HepG2 (cell line): ENCODE results near the gene MCF2L. TPM values are rescaled to one million over a fixed set of nuclear protein-coding genes. Genes with fewer than 3 reads are reported as not detected.

Experiments
- ATAC-seq: fragments of 200-7000 bp; cut with Tn5 transposase; 3 replicates; pipeline ENCODE4 v1.9.1; 2020; ENCODE audit warnings: mild to moderate bottlenecking, moderate library complexity
- BruUV-seq: library from RNA; stranded (reverse); fragments of 400-500 nt; replicated peaks from 2 replicates; lab custom pipeline; 2021; lab: Mats Ljungman, UMichigan
- CTCF ChIA-PET: fragments of 300-600 bp; formaldehyde crosslinking; extraction: SDS; loops from one replicate; lab custom pipeline; 2021; ENCODE audit warnings: low total read pairs, inconsistent platforms, low intra/inter-chr PET ratio; lab: Yijun Ruan, JAX
- POLR2A ChIA-PET: fragments of 350-600 bp; sonication (Branson Sonifier 250); formaldehyde crosslinking; loops from one replicate; lab custom pipeline; 2020; ENCODE audit warnings: antibody characterized with exemption, inconsistent platforms; lab: Yijun Ruan, JAX
- DNase-seq: peaks from one replicate; pipeline ENCODE4 v3.0.0-alpha.2; 2015; ENCODE audit warnings: low spot score
- FAIRE-seq: peaks from 3 replicates; lab custom pipeline; 2011; peaks lifted over from hg19 to GRCh38; lab: Jason Lieb, UNC
- H2AFZ ChIP-seq: one replicate; pipeline ENCODE4 v1.6.1; 2011; ENCODE audit warnings: low read length, inconsistent platforms
- H3K27ac ChIP-seq: fragments of 300-600 bp; 3 replicates; pipeline ENCODE4 v1.8.0; 2011; ENCODE audit warnings: mixed run types, mild to moderate bottlenecking, mixed read lengths, low read length, inconsistent platforms; ENCODE audit not compliant: insufficient read depth; ENCODE audit errors: extremely low read length
- H3K27me3 ChIP-seq, 2 experiments: fragments of 200-600 bp in 1 of 2; 2 replicates in 1 of 2; 3 replicates in 1 of 2; pipeline versions ENCODE4 v1.6.0 to v1.8.0; 2011; ENCODE audit warnings: low read length in 2 of 2, mild to moderate bottlenecking in 2 of 2, moderate library complexity in 2 of 2, inconsistent platforms in 1 of 2; ENCODE audit not compliant: insufficient read depth in 2 of 2, control insufficient read depth in 1 of 2
- H3K36me3 ChIP-seq, 2 experiments: fragments of 200-600 bp in 1 of 2; replicated peaks in 1 of 2; 2 replicates in 1 of 2; 3 replicates in 1 of 2; pipeline versions ENCODE4 v1.5.1 to v1.8.0; 2011; ENCODE audit warnings: low read length in 2 of 2, inconsistent platforms in 1 of 2; ENCODE audit not compliant: insufficient read depth in 2 of 2, control insufficient read depth in 1 of 2
- H3K4me1 ChIP-seq: 2 replicates; pipeline ENCODE4 v1.5.1; 2012; ENCODE audit warnings: low read length, inconsistent platforms; ENCODE audit not compliant: insufficient read depth
- H3K4me2 ChIP-seq: 2 replicates; pipeline ENCODE4 v1.6.0; 2011; ENCODE audit warnings: low read depth, low read length, inconsistent platforms
- H3K4me3 ChIP-seq, 3 experiments: fragments of 200-600 bp in 1 of 3; sonication (generic), shearing (Covaris generic) in 1 of 3; replicated peaks in 1 of 3; 2 replicates each; pipeline ENCODE4 v1.5.1; 2011 to 2016; ENCODE audit warnings: low read length in 3 of 3, inconsistent platforms in 2 of 3, low read depth in 2 of 3, mild to moderate bottlenecking in 2 of 3, control low read depth in 1 of 3, mixed read lengths in 1 of 3; ENCODE audit not compliant: insufficient read depth in 1 of 3
- H3K79me2 ChIP-seq: one replicate; pipeline ENCODE4 v1.6.1; 2011; ENCODE audit warnings: low read length, inconsistent platforms; ENCODE audit not compliant: insufficient read depth
- H3K9ac ChIP-seq: 2 replicates; pipeline ENCODE4 v1.6.0; 2011; ENCODE audit warnings: mild to moderate bottlenecking, low read depth, low read length, inconsistent platforms; ENCODE audit not compliant: insufficient read depth
- H3K9me3 ChIP-seq: 2 replicates; pipeline ENCODE4 v1.5.1; 2012; ENCODE audit warnings: mild to moderate bottlenecking, low read length
- H4K20me1 ChIP-seq: 2 replicates; pipeline ENCODE4 v1.6.0; 2011; ENCODE audit warnings: inconsistent platforms, mild to moderate bottlenecking, low read length, moderate library complexity; ENCODE audit not compliant: insufficient read depth
- AGO1 ChIP-seq: fragments of 200-400 bp; formaldehyde crosslinking; IDR thresholded peaks from 2 replicates; pipeline ENCODE4 v1.6.1; 2017; ENCODE audit warnings: mild to moderate bottlenecking, low read depth, low read length, moderate library complexity; ENCODE audit not compliant: poor library complexity, severe bottlenecking
- CBX1 ChIP-seq: IDR thresholded peaks from one replicate; pipeline ENCODE4 v1.6.1; 2016; ENCODE audit warnings: antibody characterized with exemption, low read depth
- CEBPB ChIP-seq: IDR thresholded peaks from 2 replicates; pipeline ENCODE4 v1.6.1; 2011; ENCODE audit warnings: low read depth, low read length, improper control_type of control experiment, borderline replicate concordance
- DMAP1 ChIP-seq: IDR thresholded peaks from 2 replicates; pipeline ENCODE4 v1.6.1; 2016
- GABPA ChIP-seq, 2 experiments: IDR thresholded peaks; 2 replicates each; pipeline ENCODE4 v1.6.1; 2011 to 2016; ENCODE audit warnings: low read depth in 2 of 2, low read length in 1 of 2, missing biosample characterization in 1 of 2, missing genetic modification characterization in 1 of 2
- LCORL ChIP-seq, 2 experiments: fragments of 450-650 bp in 1 of 2; sonication (generic) in 1 of 2; formaldehyde crosslinking in 1 of 2; IDR thresholded peaks; 2 replicates each; pipeline versions ENCODE4 v1.5.0 to v1.6.1; 2017 to 2020; ENCODE audit warnings: antibody characterized with exemption in 1 of 2, missing genetic modification reagents in 1 of 2
- NFAT5 ChIP-seq: sonication (generic); formaldehyde crosslinking; IDR thresholded peaks from 2 replicates; pipeline ENCODE4 v1.4.0; 2020; ENCODE audit warnings: missing genetic modification reagents
- RARA ChIP-seq: IDR thresholded peaks from 2 replicates; pipeline ENCODE4 v1.6.1; 2016; ENCODE audit warnings: missing genetic modification reagents, missing compliant biosample characterization
- RBM39 ChIP-seq: fragments of 200-400 bp; formaldehyde crosslinking; IDR thresholded peaks from one replicate; pipeline ENCODE4 v1.6.1; 2018; ENCODE audit warnings: antibody characterized with exemption, mild to moderate bottlenecking, low read depth, low read length; ENCODE audit not compliant: poor library complexity, severe bottlenecking
- SETDB1 ChIP-seq: sonication (generic); formaldehyde crosslinking; IDR thresholded peaks from 2 replicates; pipeline ENCODE4 v1.5.1; 2020; ENCODE audit warnings: missing genetic modification reagents, mild to moderate bottlenecking, borderline replicate concordance
- TCF7L2 ChIP-seq: IDR thresholded peaks from 2 replicates; pipeline ENCODE4 v1.6.1; 2011; ENCODE audit warnings: mild to moderate bottlenecking, low read depth, low read length, moderate library complexity
- TGIF2 ChIP-seq: IDR thresholded peaks from 2 replicates; pipeline ENCODE4 v1.6.1; 2016; ENCODE audit warnings: control low read depth, missing compliant biosample characterization
- ZFP36L1 ChIP-seq: sonication (generic); formaldehyde crosslinking; IDR thresholded peaks from 2 replicates; pipeline ENCODE4 v1.8.0; 2022; ENCODE audit warnings: mild to moderate bottlenecking, missing genetic modification reagents, moderate library complexity
- ZNF256 ChIP-seq: sonication (generic); formaldehyde crosslinking; conservative IDR thresholded peaks from 2 replicates; pipeline ENCODE4 v1.4.0; 2020; ENCODE audit warnings: missing genetic modification reagents
- ZNF326 ChIP-seq: sonication (generic); formaldehyde crosslinking; IDR thresholded peaks from 2 replicates; pipeline ENCODE4 v1.4.0; 2020; ENCODE audit warnings: missing genetic modification reagents, borderline replicate concordance
- ZNF354B ChIP-seq: sonication (generic); formaldehyde crosslinking; IDR thresholded peaks from 2 replicates; pipeline ENCODE4 v1.8.0; 2022; ENCODE audit warnings: mild to moderate bottlenecking, missing genetic modification reagents
- ZNF781 ChIP-seq: sonication (generic); formaldehyde crosslinking; IDR thresholded peaks from 2 replicates; pipeline ENCODE4 v1.5.1; 2020; ENCODE audit warnings: borderline replicate concordance, mild to moderate bottlenecking, missing genetic modification reagents; ENCODE audit errors: not compliant biosample characterization
- ZNF83 ChIP-seq: sonication (generic); formaldehyde crosslinking; IDR thresholded peaks from 2 replicates; pipeline ENCODE4 v1.4.0; 2020; ENCODE audit warnings: missing genetic modification reagents, mild to moderate bottlenecking, borderline replicate concordance
- ZSCAN22 ChIP-seq: sonication (generic); formaldehyde crosslinking; IDR thresholded peaks from 2 replicates; pipeline ENCODE4 v1.4.0; 2020; ENCODE audit warnings: mild to moderate bottlenecking, missing genetic modification reagents
- WGBS: methylation state at CpG from one replicate; pipeline ENCODE4 v1.1.6; 2017; ENCODE audit warnings: low lambda C conversion rate; 5-methylcytosine and 5-hydroxymethylcytosine counted together
- in situ Hi-C: cut with HindIII; loops from 2 replicates; pipeline ENCODE4 v1.10.0; 2017; ENCODE audit warnings: low pct_unique_long_range_greater_than_20kb; ENCODE audit not compliant: extremely low pct_ligation_motif_present
- intact Hi-C: fragments of 100-400 bp; cut with micrococcal nuclease; formaldehyde crosslinking; loops from one replicate; pipeline ENCODE4 v1.10.0; 2022; ENCODE audit not compliant: unreplicated experiment
- polyA plus RNA-seq, 8 experiments: library from polyadenylated mRNA; depleted of rRNA in 3 of 8; stranded (reverse) in 7 of 8; unstranded in 1 of 8; fragments of >200 nt; fragmentation: Illumina TruSeq in 4 of 8; extraction: Trizol in 4 of 8; gene quantifications; 2 replicates each; pipeline versions ENCODE4 v1.2.1 to v1.2.3, GENCODE V29; 2011 to 2016; ENCODE audit warnings: low read depth in 4 of 8, missing spikeins in 1 of 8, mixed read lengths in 1 of 8; ENCODE audit not compliant: insufficient read depth in 1 of 8
- total RNA-seq, 5 experiments: library from RNA; depleted of rRNA; stranded (reverse); fragments of >200 nt; fragmentation: Illumina TruSeq; extraction: Trizol; gene quantifications; 2 replicates each; pipeline ENCODE4 v1.2.3, GENCODE V29; 2016; ENCODE audit warnings: low read depth in 1 of 5

The MCF2L gene
- total and polyA plus RNA-seq, 2 of the 13 experiments (the other 11 are each of a cell fraction or from before 2014, with no cell fraction given) = 19.4 to 28.4 TPM

DNA sequence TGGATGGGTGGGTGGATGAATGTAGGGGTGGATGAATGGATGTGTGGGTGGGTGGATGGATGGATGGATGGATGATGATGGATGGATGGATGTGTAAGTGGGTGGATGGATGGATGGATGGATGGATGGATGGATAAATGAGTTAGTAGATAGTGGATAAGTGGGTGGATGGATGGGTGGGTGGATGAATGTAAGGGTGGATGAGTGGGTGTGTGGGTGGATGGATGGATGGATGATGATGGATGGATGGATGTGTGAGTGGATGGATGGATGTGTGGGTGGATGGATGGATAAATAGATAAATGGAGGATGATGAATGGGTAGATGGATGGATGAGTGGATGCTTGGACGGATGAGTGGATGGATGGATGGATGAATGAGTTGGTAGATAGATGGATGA lies 3.2 kb downstream of the MCF2L start:
- in situ Hi-C loops = no loop called here
- peaks cover 32% of the 10 kb centered on the region for H3K79me2 ChIP-seq
- POLR2A ChIA-PET = no interaction called here
- no peaks in the 10 kb centered on the region for H3K27me3 ChIP-seq
- CTCF ChIA-PET = no interaction called here
- 96% methylated on average over 1 of the region's 1 CpG for WGBS
- ATAC-seq (no peak), DNase-seq (no peak)
- H3K27ac ChIP-seq = no peak overlapping the region
- no TSS peak for BruUV-seq
- H3K9ac ChIP-seq = no peak overlapping the region
- intact Hi-C loops = no loop called here
- peaks cover 2 to 8% of the 10 kb centered on the region in 2 experiments; a peak in 3 of 5 replicates for H3K36me3 ChIP-seq
- no peak overlapping the region for H3K4me3 ChIP-seq
- no peak for TF ChIP-seq CEBPB
- no peak for TF ChIP-seq RARA (CRISPR knock-in tag)
- TF ChIP-seq ZNF326 (CRISPR knock-in tag) = no peak
- TF ChIP-seq TGIF2 (CRISPR knock-in tag) = no peak
- no peak for TF ChIP-seq ZFP36L1 (CRISPR knock-in tag)
- TF ChIP-seq DMAP1 = no peak
- no peak for TF ChIP-seq ZSCAN22 (CRISPR knock-in tag)
- TF ChIP-seq ZNF781 (CRISPR knock-in tag) = no peak
- TF ChIP-seq ZNF256 (CRISPR knock-in tag) = no peak
- TF ChIP-seq LCORL (IDR thresholded peaks at IDR 0.05) = no peak
- no peak for TF ChIP-seq LCORL (CRISPR knock-in tag; IDR thresholded peaks at IDR 0.05)
- TF ChIP-seq TCF7L2 = no peak
- TF ChIP-seq CBX1 = no peak
- TF ChIP-seq GABPA (IDR thresholded peaks at IDR 0.05; ENCODE audit: low read depth, low read length) = no peak
- TF ChIP-seq GABPA (CRISPR knock-in tag; IDR thresholded peaks at IDR 0.05; ENCODE audit: low read depth) = no peak
- TF ChIP-seq NFAT5 (CRISPR knock-in tag) = no peak
- no peak for TF ChIP-seq ZNF354B (CRISPR knock-in tag)
- no peak for TF ChIP-seq ZNF83 (CRISPR knock-in tag)
- no peak for TF ChIP-seq SETDB1
- TF ChIP-seq AGO1 = no peak
- no peak for TF ChIP-seq RBM39
- TF ChIP-seq, all 625 proteins: peak for 0
- Histone ChIP-seq H2AFZ (no peak overlapping the region), H3K4me1 (peaks cover 43% of the 10 kb centered on the region), H3K4me2 (no peak overlapping the region), H3K9me3 (no peaks in the 10 kb centered on the region), H4K20me1 (peaks cover 2% of the 10 kb centered on the region; the same call in 1 of the 2 replicates)
- FAIRE-seq = no peak
